Endothelial cell (in vitro differentiated cells): Measurements from ENCODE around the gene NEGR1. TPM values are rescaled to one million over a fixed set of nuclear protein-coding genes. Genes with fewer than 3 reads are reported as not detected.

Experiments used
- DNase-seq: peaks from one replicate; pipeline ENCODE4 v3.0.0; 2021; ENCODE audit warnings: low spot score
- H3K27ac Mint-ChIP-seq: one replicate; pipeline ENCODE4 v1.8.0; 2021; ENCODE audit warnings: mixed read lengths, inconsistent platforms; ENCODE audit not compliant: unreplicated experiment
- H3K27me3 Mint-ChIP-seq: one replicate; pipeline ENCODE4 v1.8.0; 2021; ENCODE audit warnings: mild to moderate bottlenecking, moderate library complexity, mixed read lengths, inconsistent platforms; ENCODE audit not compliant: unreplicated experiment
- H3K36me3 Mint-ChIP-seq: one replicate; pipeline ENCODE4 v1.8.0; 2021; ENCODE audit warnings: mild to moderate bottlenecking, low read depth, mixed read lengths, inconsistent platforms; ENCODE audit not compliant: unreplicated experiment
- H3K4me1 Mint-ChIP-seq: one replicate; pipeline ENCODE4 v1.8.0; 2021; ENCODE audit warnings: mild to moderate bottlenecking, mixed read lengths, inconsistent platforms; ENCODE audit not compliant: unreplicated experiment
- H3K4me3 Mint-ChIP-seq: one replicate; pipeline ENCODE4 v1.8.0; 2021; ENCODE audit warnings: mild to moderate bottlenecking, mixed read lengths, inconsistent platforms; ENCODE audit not compliant: unreplicated experiment
- H3K9me3 Mint-ChIP-seq: one replicate; pipeline ENCODE4 v1.8.0; 2021; ENCODE audit warnings: mixed read lengths, inconsistent platforms; ENCODE audit not compliant: unreplicated experiment
- total RNA-seq: library from RNA; stranded (reverse); fragmentation: NEBNext Ultra II Directional; extraction: Animal tissue kit (Norgen Biotek cat#: 25700); gene quantifications from one replicate; pipeline ENCODE4 v1.2.1, GENCODE V29; 2021; ENCODE audit not compliant: unreplicated experiment
- TF ChIP-seq, protein P1 (sequence below): fragments of 200-600 bp; sonication (generic); IDR thresholded peaks from one replicate; pipeline ENCODE4 v1.5.0; 2021; ENCODE audit warnings: antibody characterized with exemption; ENCODE audit not compliant: unreplicated experiment

The NEGR1 gene
- total RNA-seq, 1 donor from 2014 or later: 2.9 TPM

DNA sequence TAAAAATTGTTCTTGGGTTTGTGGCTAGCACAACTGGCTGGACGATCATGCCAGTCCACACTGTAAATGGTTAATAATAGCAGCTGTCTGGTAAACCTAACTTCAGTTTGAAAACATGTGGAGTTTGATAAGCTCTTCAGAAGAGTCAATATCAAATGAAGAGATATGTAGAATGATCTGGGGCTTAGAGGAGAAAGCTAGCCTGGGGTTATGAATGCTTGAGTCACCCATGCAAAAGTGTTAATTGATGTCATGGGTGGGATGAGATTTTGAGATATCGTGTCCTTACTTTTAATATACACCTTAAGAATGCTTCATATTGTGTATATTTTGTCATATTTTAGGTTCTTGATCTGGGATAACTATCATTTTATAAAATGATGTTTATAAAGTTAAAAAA, 646.8 kb downstream of the NEGR1 start:
- Mint-ChIP-seq H3K36me3 (no peaks in the 10 kb centered on the region), H3K27me3 (no peaks in the 10 kb centered on the region), H3K9me3 (no peaks in the 10 kb centered on the region), H3K4me3 (no peak overlapping the region), H3K4me1 (peaks cover 9% of the 10 kb centered on the region), H3K27ac (no peak overlapping the region)
- TF ChIP-seq, protein P1, sequence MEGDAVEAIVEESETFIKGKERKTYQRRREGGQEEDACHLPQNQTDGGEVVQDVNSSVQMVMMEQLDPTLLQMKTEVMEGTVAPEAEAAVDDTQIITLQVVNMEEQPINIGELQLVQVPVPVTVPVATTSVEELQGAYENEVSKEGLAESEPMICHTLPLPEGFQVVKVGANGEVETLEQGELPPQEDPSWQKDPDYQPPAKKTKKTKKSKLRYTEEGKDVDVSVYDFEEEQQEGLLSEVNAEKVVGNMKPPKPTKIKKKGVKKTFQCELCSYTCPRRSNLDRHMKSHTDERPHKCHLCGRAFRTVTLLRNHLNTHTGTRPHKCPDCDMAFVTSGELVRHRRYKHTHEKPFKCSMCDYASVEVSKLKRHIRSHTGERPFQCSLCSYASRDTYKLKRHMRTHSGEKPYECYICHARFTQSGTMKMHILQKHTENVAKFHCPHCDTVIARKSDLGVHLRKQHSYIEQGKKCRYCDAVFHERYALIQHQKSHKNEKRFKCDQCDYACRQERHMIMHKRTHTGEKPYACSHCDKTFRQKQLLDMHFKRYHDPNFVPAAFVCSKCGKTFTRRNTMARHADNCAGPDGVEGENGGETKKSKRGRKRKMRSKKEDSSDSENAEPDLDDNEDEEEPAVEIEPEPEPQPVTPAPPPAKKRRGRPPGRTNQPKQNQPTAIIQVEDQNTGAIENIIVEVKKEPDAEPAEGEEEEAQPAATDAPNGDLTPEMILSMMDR: no peak
- DNase-seq: no peak

DNA sequence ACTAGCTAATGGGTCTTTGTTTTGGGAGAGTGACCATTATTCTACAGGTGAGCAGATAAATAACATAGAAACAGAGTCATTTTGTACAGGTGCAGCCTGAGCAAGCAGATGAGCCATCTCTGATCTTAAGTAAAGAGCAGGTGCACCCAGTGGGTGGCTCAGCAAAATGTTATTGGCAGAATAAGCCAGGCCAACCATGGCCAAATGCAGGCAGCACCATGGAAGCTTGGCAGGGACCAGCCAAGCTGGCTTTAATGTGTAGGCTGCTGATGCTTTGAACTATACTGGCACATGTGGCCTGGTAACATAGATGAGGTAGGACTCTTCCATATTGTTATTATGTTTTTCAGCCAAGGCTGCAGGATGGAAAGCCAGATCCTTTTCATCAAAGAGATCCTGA, 648.2 kb downstream of the NEGR1 start:
- H3K27ac Mint-ChIP-seq: no peak overlapping the region
- DNase-seq: no peak
- H3K27me3 Mint-ChIP-seq: no peaks in the 10 kb centered on the region
- no peaks in the 10 kb centered on the region for H3K9me3 Mint-ChIP-seq
- peaks cover 2% of the 10 kb centered on the region for H3K4me1 Mint-ChIP-seq
- TF ChIP-seq, protein P1: no peak
- H3K4me3 Mint-ChIP-seq: no peak overlapping the region
- no peaks in the 10 kb centered on the region for H3K36me3 Mint-ChIP-seq

DNA sequence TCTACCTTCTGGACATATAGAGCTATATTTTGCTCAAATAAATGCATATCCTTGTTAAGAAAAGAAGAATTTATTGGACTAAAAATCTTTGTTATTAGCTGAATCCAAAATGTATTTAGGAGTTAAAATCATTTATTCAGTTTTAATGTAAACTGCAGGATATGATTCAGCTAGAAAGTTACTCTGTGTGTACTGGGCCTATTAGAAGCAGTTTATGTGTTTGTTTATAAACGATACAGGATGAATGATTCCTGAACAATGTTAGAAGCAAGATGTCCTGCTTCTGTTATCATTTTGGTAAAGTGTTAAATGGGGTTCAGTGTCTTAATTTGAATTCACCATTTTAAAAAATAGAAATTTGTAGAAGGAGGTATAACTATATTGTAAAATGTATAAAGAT, 652.3 kb downstream of the NEGR1 start:
- H3K27me3 Mint-ChIP-seq: no peaks in the 10 kb centered on the region
- DNase-seq: no peak
- H3K4me1 Mint-ChIP-seq: peaks cover 2% of the 10 kb centered on the region
- no peaks in the 10 kb centered on the region for H3K9me3 Mint-ChIP-seq
- H3K27ac Mint-ChIP-seq: no peak overlapping the region
- TF ChIP-seq, protein P1: no peak
- H3K36me3 Mint-ChIP-seq: no peaks in the 10 kb centered on the region
- H3K4me3 Mint-ChIP-seq: no peak overlapping the region

DNA sequence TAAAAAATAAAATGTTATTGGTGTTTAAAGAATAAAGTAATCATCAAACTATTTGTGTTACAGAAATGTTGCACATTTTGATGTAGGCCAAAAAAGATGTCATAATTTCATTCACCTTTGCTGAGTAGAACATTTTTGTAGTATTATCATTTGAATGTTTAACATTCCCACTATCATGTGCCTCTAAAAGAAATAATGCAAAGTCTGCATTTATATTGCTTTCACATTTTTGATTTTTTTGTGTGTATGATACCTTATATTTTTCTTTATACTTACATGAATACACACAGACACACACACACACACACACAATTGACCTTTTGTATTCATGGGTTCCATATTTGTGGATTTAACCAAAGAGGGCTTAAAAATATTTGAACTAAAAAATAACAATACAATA, 657.3 kb downstream of the NEGR1 start:
- TF ChIP-seq, protein P1: no peak
- H3K4me1 Mint-ChIP-seq: no peaks in the 10 kb centered on the region
- H3K27ac Mint-ChIP-seq: no peak overlapping the region
- DNase-seq: no peak
- H3K9me3 Mint-ChIP-seq: no peaks in the 10 kb centered on the region
- no peaks in the 10 kb centered on the region for H3K36me3 Mint-ChIP-seq
- H3K27me3 Mint-ChIP-seq: no peaks in the 10 kb centered on the region
- no peak overlapping the region for H3K4me3 Mint-ChIP-seq

DNA sequence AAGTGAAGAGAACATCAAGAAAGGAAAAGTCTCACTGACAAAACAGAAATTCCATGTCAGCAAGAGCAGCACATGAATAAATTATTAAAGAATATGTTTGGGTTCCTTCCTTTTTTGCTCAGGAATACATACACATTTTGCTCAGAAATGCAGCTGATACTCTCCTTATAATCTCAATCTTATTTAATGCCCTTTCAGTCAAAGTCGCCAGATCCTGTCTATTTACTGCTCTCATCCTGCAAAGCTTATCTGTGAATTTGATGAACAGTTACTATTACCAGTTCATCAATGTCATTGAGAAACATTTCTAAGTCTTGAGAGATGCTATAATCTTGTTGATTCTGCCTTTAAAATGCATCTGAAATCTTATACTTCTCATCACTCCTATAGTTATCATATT, 658.5 kb downstream of the NEGR1 start:
- H3K27me3 Mint-ChIP-seq: no peaks in the 10 kb centered on the region
- no peaks in the 10 kb centered on the region for H3K9me3 Mint-ChIP-seq
- no peaks in the 10 kb centered on the region for H3K4me1 Mint-ChIP-seq
- no peak overlapping the region for H3K4me3 Mint-ChIP-seq
- TF ChIP-seq, protein P1: no peak
- no peak overlapping the region for H3K27ac Mint-ChIP-seq
- DNase-seq: no peak
- no peaks in the 10 kb centered on the region for H3K36me3 Mint-ChIP-seq
